Measurements from ENCODE around the gene BRI3. TPM values are rescaled to one million over a fixed set of nuclear protein-coding genes. Genes with fewer than 3 reads are reported as not detected.
A peak's percentile ranks its signal among the peaks of the same experiment; 100 is the strongest.

The BRI3 gene
- total RNA-seq, 2 experiments from 2014 or later: 35.0 to 35.5 TPM

GRCh38 chr7:98241674-98242241 lies 39.7 kb upstream of the BRI3 start:
- DNase-seq (no peak), ATAC-seq (peak; percentile 27)
- Mint-ChIP-seq H3K4me3 (no peak overlapping the region), H3K4me1 (ENCODE audit: low read depth) (peaks cover 3% of the 10 kb centered on the region), H3K27me3 (ENCODE audit: low read depth) (no peaks in the 10 kb centered on the region), H3K27ac (no peak overlapping the region), H3K9me3 (ENCODE audit: insufficient read depth) (no peaks in the 10 kb centered on the region), H3K36me3 (ENCODE audit: low read depth) (peaks cover 12% of the 10 kb centered on the region)
- POLR2A ChIA-PET: no interaction called here
- CTCF ChIA-PET: no interaction called here

- no peak for DNase-seq
- ChIA-PET CTCF (no interaction called here), POLR2A (no interaction called here)
- no peak overlapping the region for H3K4me3 Mint-ChIP-seq
- no peaks in the 10 kb centered on the region for H3K27me3 Mint-ChIP-seq (ENCODE audit: low read depth)
- ATAC-seq: no peak
- no peak overlapping the region for H3K27ac Mint-ChIP-seq
- peaks cover 13% of the 10 kb centered on the region for H3K36me3 Mint-ChIP-seq (ENCODE audit: low read depth)
- H3K4me1 Mint-ChIP-seq (ENCODE audit: low read depth): peaks cover 5% of the 10 kb centered on the region
- no peaks in the 10 kb centered on the region for H3K9me3 Mint-ChIP-seq (ENCODE audit: insufficient read depth)
Observed at GRCh38 chr7:98242342-98242741, 39.1 kb upstream of the BRI3 start.

GRCh38 chr7:98242934-98243333 lies 38.6 kb upstream of the BRI3 start:
- Mint-ChIP-seq H3K9me3 (ENCODE audit: insufficient read depth) (no peaks in the 10 kb centered on the region), H3K36me3 (ENCODE audit: low read depth) (peaks cover 16% of the 10 kb centered on the region), H3K27ac (no peak overlapping the region), H3K4me3 (no peak overlapping the region), H3K27me3 (ENCODE audit: low read depth) (no peaks in the 10 kb centered on the region), H3K4me1 (ENCODE audit: low read depth) (peaks cover 8% of the 10 kb centered on the region)
- no peak for ATAC-seq
- ChIA-PET POLR2A (no interaction called here), CTCF (no interaction called here)
- DNase-seq: no peak

GRCh38 chr7:98244871-98245270 lies 36.6 kb upstream of the BRI3 start:
- H3K4me1 Mint-ChIP-seq (ENCODE audit: low read depth): peaks cover 24% of the 10 kb centered on the region
- H3K27me3 Mint-ChIP-seq (ENCODE audit: low read depth): no peaks in the 10 kb centered on the region
- H3K4me3 Mint-ChIP-seq: no peak overlapping the region
- no peak for ATAC-seq
- no peak overlapping the region for H3K27ac Mint-ChIP-seq
- POLR2A ChIA-PET: no interaction called here
- H3K36me3 Mint-ChIP-seq (ENCODE audit: low read depth): peaks cover 25% of the 10 kb centered on the region
- no peak for DNase-seq
- H3K9me3 Mint-ChIP-seq (ENCODE audit: insufficient read depth): no peaks in the 10 kb centered on the region
- CTCF ChIA-PET: no interaction called here

- ChIA-PET POLR2A (no interaction called here), CTCF (no interaction called here)
- no peaks in the 10 kb centered on the region for H3K9me3 Mint-ChIP-seq (ENCODE audit: insufficient read depth)
- H3K4me3 Mint-ChIP-seq: no peak overlapping the region
- ATAC-seq (no peak), DNase-seq (no peak)
- H3K27ac Mint-ChIP-seq: peak overlapping the region; percentile 30
- H3K36me3 Mint-ChIP-seq (ENCODE audit: low read depth): peaks cover 24% of the 10 kb centered on the region
- H3K27me3 Mint-ChIP-seq (ENCODE audit: low read depth): no peaks in the 10 kb centered on the region
- H3K4me1 Mint-ChIP-seq (ENCODE audit: low read depth): peaks cover 46% of the 10 kb centered on the region
Observed at GRCh38 chr7:98248156-98248555, 33.3 kb upstream of the BRI3 start.

GRCh38 chr7:98249106-98249505 lies 32.4 kb upstream of the BRI3 start:
- peak overlapping the region; percentile 98 for H3K27ac Mint-ChIP-seq
- no peaks in the 10 kb centered on the region for H3K27me3 Mint-ChIP-seq (ENCODE audit: low read depth)
- ATAC-seq: no peak
- CTCF ChIA-PET: no interaction called here
- H3K36me3 Mint-ChIP-seq (ENCODE audit: low read depth): peaks cover 24% of the 10 kb centered on the region
- H3K4me3 Mint-ChIP-seq: peak overlapping the region; percentile 39
- no peaks in the 10 kb centered on the region for H3K9me3 Mint-ChIP-seq (ENCODE audit: insufficient read depth)
- no peak for DNase-seq
- POLR2A ChIA-PET: interaction anchor here (0.6 to 1.5 kb wide), 5 partner anchors 23 to 630 kb away, joined by 3 to 5 read pairs (median 3); partner anchors contain the start of gene BRI3
- H3K4me1 Mint-ChIP-seq (ENCODE audit: low read depth): peaks cover 50% of the 10 kb centered on the region

GRCh38 chr7:98250789-98251188 lies 30.7 kb upstream of the BRI3 start:
- Mint-ChIP-seq H3K27me3 (ENCODE audit: low read depth) (no peaks in the 10 kb centered on the region), H3K4me3 (peak overlapping the region; percentile 95), H3K4me1 (ENCODE audit: low read depth) (peaks cover 59% of the 10 kb centered on the region), H3K9me3 (ENCODE audit: insufficient read depth) (no peaks in the 10 kb centered on the region), H3K27ac (peak overlapping the region; percentile 98), H3K36me3 (ENCODE audit: low read depth) (peaks cover 29% of the 10 kb centered on the region)
- DNase-seq: peak; percentile 78
- ChIA-PET POLR2A (interaction anchor here (0.7 to 1.8 kb wide), 4 partner anchors 30 to 145 kb away, joined by 3 to 10 read pairs (median 4); partner anchors contain the start of gene LMTK2), CTCF (interaction anchor here (0.8 to 2.4 kb wide), 12 partner anchors 11 to 230 kb away, joined by 3 to 9 read pairs (median 4); no protein-coding TSS in a partner anchor)
- peak; percentile 29 for ATAC-seq

- Mint-ChIP-seq H3K9me3 (ENCODE audit: insufficient read depth) (no peaks in the 10 kb centered on the region), H3K4me3 (peak overlapping the region; percentile 95), H3K36me3 (ENCODE audit: low read depth) (peaks cover 30% of the 10 kb centered on the region), H3K27me3 (ENCODE audit: low read depth) (no peaks in the 10 kb centered on the region), H3K27ac (peak overlapping the region; percentile 98), H3K4me1 (ENCODE audit: low read depth) (peaks cover 61% of the 10 kb centered on the region)
- POLR2A ChIA-PET: interaction anchor here (1.0 to 1.8 kb wide), 3 partner anchors 48 to 145 kb away, joined by 3 to 10 read pairs (median 4); partner anchors contain the start of gene LMTK2
- ATAC-seq (peak; percentile 52), DNase-seq (peak; percentile 70)
- CTCF ChIA-PET: interaction anchor here (0.8 to 2.4 kb wide), 7 partner anchors 12 to 230 kb away, joined by 3 to 9 read pairs (median 4); no protein-coding TSS in a partner anchor
Observed at GRCh38 chr7:98251231-98251600, 30.3 kb upstream of the BRI3 start.

- no peaks in the 10 kb centered on the region for H3K27me3 Mint-ChIP-seq (ENCODE audit: low read depth)
- peak within 1 kb of the TSS; percentile 98 for H3K27ac Mint-ChIP-seq
- peaks cover 36% of the 10 kb centered on the region for H3K36me3 Mint-ChIP-seq (ENCODE audit: low read depth)
- H3K9me3 Mint-ChIP-seq (ENCODE audit: insufficient read depth): no peaks in the 10 kb centered on the region
- ChIA-PET POLR2A (interaction anchor here (1.0 to 1.8 kb wide), 3 partner anchors 49 to 146 kb away, joined by 3 to 10 read pairs (median 4); partner anchors contain the start of gene LMTK2), CTCF (interaction anchor here (1.3 to 2.4 kb wide), 2 partner anchors 29 to 49 kb away, joined by 3 to 9 read pairs; no protein-coding TSS in a partner anchor)
- H3K4me3 Mint-ChIP-seq: peak within 1 kb of the TSS; percentile 95
- H3K4me1 Mint-ChIP-seq (ENCODE audit: low read depth): peaks cover 67% of the 10 kb centered on the region
- peak; percentile 92 for ATAC-seq
- DNase-seq: peak; percentile 92
Observed at GRCh38 chr7:98251601-98252424, 29.7 kb upstream of the BRI3 start, which contains the start of gene TECPR1. Gene TECPR1, minus strand, starts transcription at chr7:98252232. Its CDS starts 6,086 bp downstream, at chr7:98246146.

- peak overlapping the region; percentile 95 for H3K4me3 Mint-ChIP-seq
Observed at GRCh38 chr7:98252425-98253054, 28.9 kb upstream of the BRI3 start.

GRCh38 chr7:98254516-98254915 lies 27.0 kb upstream of the BRI3 start:
- Mint-ChIP-seq H3K36me3 (ENCODE audit: low read depth) (peaks cover 37% of the 10 kb centered on the region), H3K4me3 (no peak overlapping the region), H3K27me3 (ENCODE audit: low read depth) (no peaks in the 10 kb centered on the region), H3K27ac (peak overlapping the region; percentile 77), H3K4me1 (ENCODE audit: low read depth) (peaks cover 51% of the 10 kb centered on the region), H3K9me3 (ENCODE audit: insufficient read depth) (no peaks in the 10 kb centered on the region)
- ATAC-seq: no peak
- ChIA-PET POLR2A (no interaction called here), CTCF (no interaction called here)
- DNase-seq: no peak

More at GRCh38 chr7:98252425-98253054, 28.9 kb upstream of the BRI3 start:
- ATAC-seq (no peak), DNase-seq (no peak)
- Mint-ChIP-seq H3K4me1 (ENCODE audit: low read depth) (peaks cover 65% of the 10 kb centered on the region), H3K27ac (peak overlapping the region; percentile 98), H3K27me3 (ENCODE audit: low read depth) (no peaks in the 10 kb centered on the region), H3K36me3 (ENCODE audit: low read depth) (peaks cover 40% of the 10 kb centered on the region), H3K9me3 (ENCODE audit: insufficient read depth) (no peaks in the 10 kb centered on the region)
- POLR2A ChIA-PET: no interaction called here
- CTCF ChIA-PET: interaction anchor here (1.3 kb wide), 1 partner anchor 28 kb away, joined by 3 read pairs; no protein-coding TSS in a partner anchor
